GM06990 (cell line): ENCODE measurements around the gene TMEM187.

Experiments used
- DNase-seq: peaks from one replicate; pipeline ENCODE4 v3.0.0-alpha.2; 2011; ENCODE audit not compliant: insufficient read length; ENCODE audit errors: extremely low read depth
- H3K27me3 ChIP-seq: replicated peaks from 2 replicates; pipeline ENCODE4 v1.6.0; 2011; ENCODE audit warnings: low read length; ENCODE audit not compliant: control insufficient read depth, insufficient read depth
- H3K36me3 ChIP-seq: 2 replicates; pipeline ENCODE4 v1.5.1; 2011; ENCODE audit warnings: low read length; ENCODE audit not compliant: control insufficient read depth, insufficient read depth
- H3K4me3 ChIP-seq: replicated peaks from 2 replicates; pipeline ENCODE4 v1.5.1; 2011; ENCODE audit warnings: low read depth, mild to moderate bottlenecking, control low read depth, low read length
- TF ChIP-seq, protein P1 (sequence below): IDR thresholded peaks from 2 replicates; pipeline ENCODE4 v1.5.1; 2011; ENCODE audit warnings: low read length, control low read depth, mild to moderate bottlenecking, inconsistent platforms; ENCODE audit not compliant: insufficient read depth, poor library complexity, severe bottlenecking

The TMEM187 gene

DNA sequence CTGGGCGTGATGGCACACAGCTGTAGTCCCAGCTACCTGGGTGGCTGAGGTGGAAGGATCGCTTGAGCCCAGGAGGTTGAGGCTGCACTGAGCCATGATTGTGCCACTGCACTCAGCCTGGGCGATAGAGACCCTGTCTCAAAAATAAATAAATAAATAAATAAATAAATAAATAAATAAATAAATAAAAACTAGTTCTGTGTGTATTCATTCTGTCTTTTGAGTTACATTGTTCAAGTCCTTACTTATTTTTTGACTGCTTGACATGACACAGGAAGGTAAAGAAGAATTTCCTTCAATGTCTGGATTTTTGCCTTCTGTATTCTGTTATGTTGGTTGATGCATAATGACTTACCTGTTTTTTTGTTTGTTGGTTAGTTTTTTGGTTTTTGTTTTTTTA, 35.5 kb upstream of the TMEM187 start:
- Histone ChIP-seq H3K36me3 (no peaks in the 10 kb centered on the region), H3K4me3 (no peak overlapping the region), H3K27me3 (no peaks in the 10 kb centered on the region)
- TF ChIP-seq, protein P1, sequence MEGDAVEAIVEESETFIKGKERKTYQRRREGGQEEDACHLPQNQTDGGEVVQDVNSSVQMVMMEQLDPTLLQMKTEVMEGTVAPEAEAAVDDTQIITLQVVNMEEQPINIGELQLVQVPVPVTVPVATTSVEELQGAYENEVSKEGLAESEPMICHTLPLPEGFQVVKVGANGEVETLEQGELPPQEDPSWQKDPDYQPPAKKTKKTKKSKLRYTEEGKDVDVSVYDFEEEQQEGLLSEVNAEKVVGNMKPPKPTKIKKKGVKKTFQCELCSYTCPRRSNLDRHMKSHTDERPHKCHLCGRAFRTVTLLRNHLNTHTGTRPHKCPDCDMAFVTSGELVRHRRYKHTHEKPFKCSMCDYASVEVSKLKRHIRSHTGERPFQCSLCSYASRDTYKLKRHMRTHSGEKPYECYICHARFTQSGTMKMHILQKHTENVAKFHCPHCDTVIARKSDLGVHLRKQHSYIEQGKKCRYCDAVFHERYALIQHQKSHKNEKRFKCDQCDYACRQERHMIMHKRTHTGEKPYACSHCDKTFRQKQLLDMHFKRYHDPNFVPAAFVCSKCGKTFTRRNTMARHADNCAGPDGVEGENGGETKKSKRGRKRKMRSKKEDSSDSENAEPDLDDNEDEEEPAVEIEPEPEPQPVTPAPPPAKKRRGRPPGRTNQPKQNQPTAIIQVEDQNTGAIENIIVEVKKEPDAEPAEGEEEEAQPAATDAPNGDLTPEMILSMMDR = no peak
- no peak for DNase-seq

DNA sequence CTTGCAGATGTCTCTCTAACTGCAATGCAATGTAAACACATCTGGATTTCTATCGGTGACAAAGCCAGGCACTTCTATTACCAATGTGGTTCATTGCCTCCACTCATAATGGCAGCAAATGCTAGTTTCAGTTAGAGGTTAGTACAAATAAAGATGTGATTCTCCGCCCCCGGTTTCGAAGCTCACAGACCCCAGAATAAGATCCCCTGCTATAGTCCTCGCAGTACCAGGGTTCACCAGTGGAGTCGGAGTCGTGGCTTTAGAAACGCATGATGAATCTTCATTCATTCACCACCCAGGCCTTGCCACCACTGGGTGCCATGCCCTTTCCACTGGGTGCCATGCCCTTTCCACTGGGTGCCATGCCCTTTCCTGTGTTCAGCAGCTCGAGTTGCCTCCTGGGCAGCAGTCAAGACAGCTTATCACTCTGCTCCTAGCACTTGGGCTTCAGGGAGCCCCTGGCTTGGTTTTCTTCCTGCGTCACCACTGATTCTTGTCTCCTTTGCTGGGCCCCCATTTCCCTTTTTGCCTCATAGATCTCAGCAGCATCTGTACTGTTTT, 34.2 kb upstream of the TMEM187 start:
- Histone ChIP-seq H3K4me3 (no peak overlapping the region), H3K36me3 (no peaks in the 10 kb centered on the region), H3K27me3 (no peaks in the 10 kb centered on the region)
- no peak for DNase-seq
- TF ChIP-seq, protein P1 = no peak

DNA sequence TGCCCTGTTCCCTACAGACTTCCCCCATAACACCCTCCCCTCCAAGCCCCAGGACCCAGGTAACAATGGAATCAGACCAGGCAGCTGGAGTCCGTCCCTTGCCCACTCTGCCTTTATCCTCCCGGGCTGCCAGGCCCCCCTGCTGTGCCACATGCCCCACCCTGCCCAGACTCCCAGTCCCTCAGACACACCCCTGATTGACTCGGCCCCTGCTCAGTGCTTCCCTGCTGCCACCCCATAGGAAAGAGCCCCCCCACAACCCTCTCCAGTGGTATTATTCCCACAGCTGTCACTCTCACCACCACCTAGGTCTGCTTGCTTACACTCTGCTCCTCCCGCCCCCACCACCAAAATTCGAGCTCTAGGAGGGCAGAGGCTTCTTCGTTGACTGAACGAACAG, 33.0 kb upstream of the TMEM187 start:
- Histone ChIP-seq H3K4me3 (no peak overlapping the region), H3K27me3 (no peaks in the 10 kb centered on the region), H3K36me3 (no peaks in the 10 kb centered on the region)
- no peak for DNase-seq
- TF ChIP-seq, protein P1 = no peak

DNA sequence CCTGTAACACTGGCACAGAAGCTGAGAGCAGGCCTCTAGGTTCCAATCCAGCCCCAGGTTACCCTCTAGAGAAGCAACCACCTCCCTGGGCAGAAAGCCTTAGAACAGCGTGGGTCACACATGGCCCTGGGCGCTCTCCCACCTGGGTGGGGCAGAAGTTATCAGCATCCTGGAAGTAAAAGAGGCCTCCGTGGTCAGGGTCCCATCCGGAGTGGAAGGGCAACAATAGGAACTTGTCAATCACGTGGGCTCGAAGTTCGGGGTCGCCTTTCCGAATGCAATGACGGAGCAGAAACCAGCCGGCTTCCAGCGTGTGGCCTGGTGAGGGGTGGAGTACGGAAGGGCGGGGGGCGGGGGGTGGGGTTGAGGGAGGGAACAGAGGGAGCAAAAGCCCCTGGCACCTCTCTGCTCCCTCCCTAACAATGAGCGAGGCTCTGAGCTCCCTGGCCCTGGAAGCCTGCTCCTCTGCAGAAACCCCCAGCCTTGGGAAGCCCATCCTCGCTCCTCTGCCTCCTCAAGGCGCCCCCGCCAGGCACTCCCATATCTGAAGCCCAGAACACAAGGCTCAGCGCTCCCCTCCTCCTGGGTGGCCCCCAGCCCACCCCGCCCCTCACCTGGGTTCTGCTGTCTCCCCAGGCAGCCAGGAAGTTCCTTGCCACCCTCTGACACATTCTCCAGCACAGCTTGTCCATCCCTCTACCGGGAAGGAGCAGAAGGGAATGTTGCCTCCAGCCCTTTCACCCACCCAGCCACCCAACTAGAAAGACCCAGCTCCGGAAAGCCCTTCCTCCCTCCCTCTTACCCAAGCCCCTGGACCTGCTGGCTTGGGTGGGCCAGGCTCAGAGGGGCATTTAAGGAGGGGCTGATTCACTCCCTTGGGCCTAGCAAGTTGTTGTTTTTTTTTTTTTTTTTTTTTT, 31.0 kb upstream of the TMEM187 start:
- DNase-seq = no peak
- no peaks in the 10 kb centered on the region for H3K27me3 ChIP-seq
- TF ChIP-seq, protein P1 = no peak
- no peak overlapping the region for H3K4me3 ChIP-seq
- H3K36me3 ChIP-seq = no peaks in the 10 kb centered on the region

DNA sequence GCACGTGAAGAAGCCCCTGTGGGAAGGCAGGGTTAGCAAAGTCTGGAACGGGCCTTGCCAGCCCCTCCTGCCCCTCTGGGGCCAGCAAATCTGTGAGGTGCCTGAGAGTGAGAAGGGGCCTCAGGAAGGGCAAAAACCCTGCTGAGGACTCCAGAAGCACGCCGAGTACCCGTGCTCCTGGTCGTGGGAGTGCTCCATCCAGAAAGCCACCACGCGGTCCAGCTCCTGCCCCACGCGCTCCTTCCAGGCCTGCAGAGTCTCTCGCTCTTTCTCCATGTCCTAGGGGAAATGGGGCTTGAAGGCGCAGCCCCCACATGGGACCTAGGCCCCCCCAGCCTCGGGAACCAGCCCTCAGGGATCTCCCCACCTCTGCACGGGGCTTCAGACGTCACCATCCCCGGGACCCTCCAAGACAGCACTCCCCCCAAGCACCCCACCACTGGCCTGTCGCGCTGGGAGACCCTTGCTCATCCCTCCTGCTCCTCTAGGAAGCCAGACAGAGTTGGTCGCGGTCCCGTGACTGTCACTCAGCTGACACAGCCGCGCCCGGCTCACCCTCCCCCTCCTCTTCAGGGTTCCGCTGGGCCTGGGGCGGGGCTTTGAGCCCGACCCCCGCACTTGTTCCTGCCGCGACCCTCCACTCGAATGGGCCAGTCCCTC, 28.3 kb upstream of the TMEM187 start, which contains the start of gene RENBP:
RENBP (minus strand) TSS at position 504 of the 660 bp plus-strand sequence; CDS start at position 471, 33 bp downstream.
- Histone ChIP-seq H3K36me3 (peaks cover 1% of the 10 kb centered on the region; the same call in 1 of the 2 replicates), H3K4me3 (no peak within 1 kb of the TSS), H3K27me3 (no peaks in the 10 kb centered on the region)
- no peak for DNase-seq
- TF ChIP-seq, protein P1 = no peak
